OCI-LY3 (cell line): ENCODE results near the gene SLC4A4.

Experiments used
- H2AFZ ChIP-seq: fragments of 200-600, 300-600 bp; shearing (Covaris generic); 2 replicates; pipeline ENCODE4 v1.6.0; 2014; ENCODE audit warnings: antibody characterized with exemption, low read depth, low read length
- H3K27ac ChIP-seq: fragments of 200-600, 300-600 bp; sonication (generic); 2 replicates; pipeline ENCODE4 v1.5.1; 2014; ENCODE audit warnings: mild to moderate bottlenecking, low read length, moderate library complexity, mixed read lengths
- H3K27me3 ChIP-seq: fragments of 200-600, 300-600 bp; sonication (generic); 2 replicates; pipeline ENCODE4 v1.6.1; 2014; ENCODE audit warnings: low read depth, low read length, mixed read lengths
- H3K36me3 ChIP-seq: fragments of 200-600, 300-600 bp; sonication (generic); replicated peaks from 2 replicates; pipeline ENCODE3; 2014; ENCODE audit warnings: low read depth, low read length, mixed read lengths
- H3K4me1 ChIP-seq: fragments of 300-600, 200-600 bp; sonication (generic); 2 replicates; pipeline ENCODE4 v1.6.1; 2014; ENCODE audit warnings: low read length, mixed read lengths
- H3K4me2 ChIP-seq: fragments of 200-600, 300-600 bp; sonication (generic); 2 replicates; pipeline ENCODE4 v1.6.1; 2014; ENCODE audit warnings: low read length, mixed read lengths
- H3K4me3 ChIP-seq: fragments of 300-600, 200-600 bp; sonication (generic); 2 replicates; pipeline ENCODE4 v1.5.1; 2014; ENCODE audit warnings: antibody characterized with exemption, mild to moderate bottlenecking, low read length, moderate library complexity
- H3K79me2 ChIP-seq: fragments of 300-600, 200-600 bp; shearing (Covaris generic); 2 replicates; pipeline ENCODE4 v1.6.1; 2014; ENCODE audit warnings: mild to moderate bottlenecking, low read length, mixed read lengths
- H3K9ac ChIP-seq: fragments of 300-600, 200-600 bp; shearing (Covaris generic); 2 replicates; pipeline ENCODE4 v1.6.0; 2014; ENCODE audit warnings: mild to moderate bottlenecking, low read length, moderate library complexity
- H3K9me3 ChIP-seq: fragments of 200-600, 300-600 bp; shearing (Covaris generic); 2 replicates; pipeline ENCODE4 v1.6.1; 2014; ENCODE audit warnings: low read length, mixed read lengths; ENCODE audit not compliant: insufficient read depth
- H4K20me1 ChIP-seq: fragments of 200-600, 300-600 bp; sonication (generic); 2 replicates; pipeline ENCODE4 v1.6.1; 2016; ENCODE audit warnings: low read length, mixed read lengths; ENCODE audit not compliant: insufficient read depth
- EZH2phosphoT487 ChIP-seq: fragments of 200-600 bp; shearing (Covaris generic); IDR thresholded peaks from 2 replicates; pipeline ENCODE4 v1.6.1; 2018; ENCODE audit warnings: antibody characterized with exemption, mixed run types, low read depth
- TF ChIP-seq, protein P1 (sequence below): fragments of 200-600, 300-600 bp; sonication (generic); IDR thresholded peaks from 2 replicates; pipeline ENCODE4 v1.5.1; 2014; ENCODE audit warnings: antibody characterized with exemption, low read length, low read depth

Gene SLC4A4

DNA sequence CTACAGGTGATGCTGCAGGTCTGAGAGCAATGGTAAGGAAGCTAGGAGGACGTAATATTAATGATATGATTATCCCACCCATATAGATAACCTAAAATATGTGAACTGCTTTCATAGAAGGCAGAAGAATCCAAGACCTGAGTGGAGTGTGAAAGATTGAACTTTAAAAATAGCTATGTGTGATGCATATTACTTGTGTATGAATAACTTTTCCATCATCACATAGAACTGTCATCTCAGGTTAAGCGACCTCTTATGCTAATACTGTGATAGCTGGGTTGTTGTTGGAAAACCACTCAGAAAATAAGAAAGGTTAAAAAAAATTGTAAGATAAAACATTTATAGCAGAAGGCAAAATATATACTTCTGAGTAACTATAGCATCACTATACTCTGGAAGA lies 90.3 kb downstream of the SLC4A4 start:
- no peak overlapping the region for H3K4me3 ChIP-seq
- H3K4me2 ChIP-seq: no peak overlapping the region
- no peak overlapping the region for H3K9ac ChIP-seq
- no peaks in the 10 kb centered on the region for H3K27me3 ChIP-seq
- TF ChIP-seq, protein P1, sequence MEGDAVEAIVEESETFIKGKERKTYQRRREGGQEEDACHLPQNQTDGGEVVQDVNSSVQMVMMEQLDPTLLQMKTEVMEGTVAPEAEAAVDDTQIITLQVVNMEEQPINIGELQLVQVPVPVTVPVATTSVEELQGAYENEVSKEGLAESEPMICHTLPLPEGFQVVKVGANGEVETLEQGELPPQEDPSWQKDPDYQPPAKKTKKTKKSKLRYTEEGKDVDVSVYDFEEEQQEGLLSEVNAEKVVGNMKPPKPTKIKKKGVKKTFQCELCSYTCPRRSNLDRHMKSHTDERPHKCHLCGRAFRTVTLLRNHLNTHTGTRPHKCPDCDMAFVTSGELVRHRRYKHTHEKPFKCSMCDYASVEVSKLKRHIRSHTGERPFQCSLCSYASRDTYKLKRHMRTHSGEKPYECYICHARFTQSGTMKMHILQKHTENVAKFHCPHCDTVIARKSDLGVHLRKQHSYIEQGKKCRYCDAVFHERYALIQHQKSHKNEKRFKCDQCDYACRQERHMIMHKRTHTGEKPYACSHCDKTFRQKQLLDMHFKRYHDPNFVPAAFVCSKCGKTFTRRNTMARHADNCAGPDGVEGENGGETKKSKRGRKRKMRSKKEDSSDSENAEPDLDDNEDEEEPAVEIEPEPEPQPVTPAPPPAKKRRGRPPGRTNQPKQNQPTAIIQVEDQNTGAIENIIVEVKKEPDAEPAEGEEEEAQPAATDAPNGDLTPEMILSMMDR: no peak
- TF ChIP-seq EZH2phosphoT487: no peak
- no peaks in the 10 kb centered on the region for H4K20me1 ChIP-seq
- no peaks in the 10 kb centered on the region for H3K9me3 ChIP-seq
- H3K4me1 ChIP-seq: peaks cover 7% of the 10 kb centered on the region
- H3K36me3 ChIP-seq: no peaks in the 10 kb centered on the region
- no peak overlapping the region for H2AFZ ChIP-seq
- H3K27ac ChIP-seq: no peak overlapping the region
- no peaks in the 10 kb centered on the region for H3K79me2 ChIP-seq

DNA sequence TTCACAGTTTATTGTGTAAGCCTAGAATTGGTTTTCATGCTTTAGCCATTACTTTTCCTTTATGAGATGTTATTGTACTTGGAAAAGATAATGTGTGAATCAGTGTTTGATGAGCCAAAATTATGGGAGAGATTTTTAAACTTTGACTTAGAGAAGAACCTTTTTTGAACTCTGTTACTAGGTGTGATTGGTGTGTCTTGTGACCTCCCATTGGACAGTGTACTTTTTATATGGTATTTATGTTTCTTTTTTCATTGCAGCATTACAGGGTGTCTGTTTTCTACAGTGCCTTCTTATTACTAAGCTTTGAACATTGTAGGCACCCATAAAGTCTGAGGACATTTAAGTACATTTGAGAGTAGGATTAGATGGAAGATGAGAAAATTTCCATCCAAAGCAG lies 91.1 kb downstream of the SLC4A4 start:
- Histone ChIP-seq H3K4me2 (no peak overlapping the region), H3K79me2 (no peaks in the 10 kb centered on the region), H3K36me3 (no peaks in the 10 kb centered on the region), H3K4me3 (no peak overlapping the region), H3K4me1 (peaks cover 7% of the 10 kb centered on the region), H3K9me3 (no peaks in the 10 kb centered on the region), H3K27ac (no peak overlapping the region), H4K20me1 (no peaks in the 10 kb centered on the region), H2AFZ (no peak overlapping the region), H3K27me3 (no peaks in the 10 kb centered on the region), H3K9ac (no peak overlapping the region)
- no peak for TF ChIP-seq EZH2phosphoT487
- TF ChIP-seq, protein P1: no peak

DNA sequence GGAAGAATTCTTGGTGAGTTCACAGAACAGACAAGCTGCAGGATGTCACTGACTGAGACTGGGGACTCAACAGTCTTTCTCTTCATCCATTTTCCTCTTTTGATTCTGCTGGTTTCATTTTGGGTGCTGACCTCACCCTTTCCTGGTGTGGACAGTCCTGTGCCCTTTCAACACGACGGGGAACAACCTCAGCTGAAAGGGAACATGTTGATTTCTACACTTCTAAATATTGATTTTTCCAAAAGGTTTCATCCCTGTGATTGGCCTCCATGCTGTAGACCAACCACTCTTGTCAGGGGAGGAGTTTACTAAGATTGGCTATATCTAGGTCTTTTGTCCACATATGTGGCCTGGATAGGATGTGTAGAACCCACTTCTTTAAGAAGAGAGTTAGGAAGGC lies 91.8 kb downstream of the SLC4A4 start:
- Histone ChIP-seq H3K4me2 (no peak overlapping the region), H3K79me2 (no peaks in the 10 kb centered on the region), H3K27ac (no peak overlapping the region), H3K9ac (no peak overlapping the region), H3K4me3 (no peak overlapping the region), H4K20me1 (no peaks in the 10 kb centered on the region), H3K36me3 (no peaks in the 10 kb centered on the region), H3K9me3 (no peaks in the 10 kb centered on the region), H2AFZ (no peak overlapping the region), H3K4me1 (peaks cover 7% of the 10 kb centered on the region), H3K27me3 (no peaks in the 10 kb centered on the region)
- no peak for TF ChIP-seq EZH2phosphoT487
- TF ChIP-seq, protein P1: no peak

DNA sequence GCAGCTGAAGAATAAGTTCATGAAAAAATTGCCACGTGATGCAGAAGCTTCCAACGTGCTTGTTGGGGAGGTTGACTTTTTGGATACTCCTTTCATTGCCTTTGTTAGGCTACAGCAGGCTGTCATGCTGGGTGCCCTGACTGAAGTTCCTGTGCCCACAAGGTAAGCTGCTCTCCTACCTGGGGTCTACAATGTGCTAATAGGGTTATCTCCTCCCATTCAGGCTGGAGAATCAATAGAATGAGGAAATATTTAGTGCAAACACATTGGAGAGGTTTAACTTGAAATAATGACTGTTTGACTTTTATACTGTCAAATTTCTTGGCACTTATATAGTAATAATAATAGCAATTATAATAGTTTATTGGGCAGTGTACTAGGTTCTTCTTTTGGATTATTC lies 101.8 kb downstream of the SLC4A4 start:
- Histone ChIP-seq H3K27me3 (no peaks in the 10 kb centered on the region), H3K9ac (no peak overlapping the region), H2AFZ (no peak overlapping the region), H3K4me1 (no peaks in the 10 kb centered on the region), H3K4me3 (no peak overlapping the region), H3K79me2 (no peaks in the 10 kb centered on the region), H3K9me3 (no peaks in the 10 kb centered on the region), H3K4me2 (no peak overlapping the region), H3K36me3 (no peaks in the 10 kb centered on the region), H3K27ac (no peak overlapping the region), H4K20me1 (no peaks in the 10 kb centered on the region)
- TF ChIP-seq EZH2phosphoT487: no peak
